ENCODE measurements around the gene PIP5K1C. TPM values are rescaled to one million over a fixed set of nuclear protein-coding genes. Genes with fewer than 3 reads are reported as not detected.

PIP5K1C gene
- total RNA-seq, 1 experiment from 2014 or later: 26.9 TPM

DNA sequence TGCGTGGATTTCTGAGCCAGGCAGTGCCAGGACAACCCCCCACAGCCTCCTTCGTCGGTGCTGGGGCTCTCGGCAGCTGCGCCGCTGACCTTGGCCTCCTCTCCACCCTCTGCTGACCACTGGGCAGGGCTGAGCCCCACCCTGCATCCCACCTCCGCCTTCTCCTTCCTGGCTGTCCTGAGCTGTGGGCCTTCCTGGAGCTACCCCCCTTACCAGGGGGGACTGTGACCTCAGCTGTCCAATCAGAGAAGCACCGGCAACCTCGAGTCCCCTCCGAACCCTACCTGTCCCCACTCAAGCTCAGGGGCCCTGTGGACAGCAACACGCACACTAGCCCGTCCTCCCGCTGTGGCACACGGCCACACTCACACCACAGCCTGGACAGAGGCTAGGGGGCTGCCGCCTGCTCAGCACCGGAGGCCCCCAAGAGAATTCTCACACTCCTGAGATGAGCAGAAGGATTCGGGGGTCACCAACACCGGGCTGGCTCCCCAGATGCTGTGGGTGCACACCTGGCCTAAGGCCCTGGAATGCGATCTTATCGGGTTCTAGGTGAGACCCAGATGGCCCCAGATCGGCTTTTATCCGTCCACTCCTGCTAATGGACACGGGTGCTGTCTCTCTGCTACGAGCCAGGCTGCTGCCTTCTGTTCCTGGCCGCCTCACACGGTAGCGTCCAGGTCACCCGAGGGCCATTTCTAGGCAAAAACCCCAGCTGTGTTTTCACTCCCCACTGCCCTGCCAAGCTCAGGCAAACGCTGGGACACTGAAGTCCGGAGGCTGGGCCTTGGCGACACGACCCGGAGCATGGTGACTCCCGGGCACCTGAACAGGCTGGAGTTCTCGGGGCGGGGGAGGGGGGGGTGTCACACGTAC lies 41.2 kb downstream of the PIP5K1C start:
- no peak overlapping the region for H2AFZ ChIP-seq (ENCODE audit: low read depth, low read length, poor library complexity, severe bottlenecking)
- H3K79me2 ChIP-seq (ENCODE audit: insufficient read depth, low read length): no peaks in the 10 kb centered on the region
- TF ChIP-seq ELF1 (IDR thresholded peaks at IDR 0.05; ENCODE audit: borderline replicate concordance, low read depth) (no peak), POLR2AphosphoS5 (IDR thresholded peaks at IDR 0.05; ENCODE audit: low read depth, low read length) (no peak), EZH2phosphoT487 (IDR thresholded peaks at IDR 0.05; ENCODE audit: borderline replicate concordance) (no peak), YY1 (IDR thresholded peaks at IDR 0.05; ENCODE audit: extremely low read depth, insufficient replicate concordance, low read depth, low read length) (no peak), POLR2A (IDR thresholded peaks at IDR 0.05; ENCODE audit: borderline replicate concordance, extremely low read depth, insufficient read depth, insufficient read length) (no peak), JUND (IDR thresholded peaks at IDR 0.05) (no peak)
- TF ChIP-seq, protein P1, sequence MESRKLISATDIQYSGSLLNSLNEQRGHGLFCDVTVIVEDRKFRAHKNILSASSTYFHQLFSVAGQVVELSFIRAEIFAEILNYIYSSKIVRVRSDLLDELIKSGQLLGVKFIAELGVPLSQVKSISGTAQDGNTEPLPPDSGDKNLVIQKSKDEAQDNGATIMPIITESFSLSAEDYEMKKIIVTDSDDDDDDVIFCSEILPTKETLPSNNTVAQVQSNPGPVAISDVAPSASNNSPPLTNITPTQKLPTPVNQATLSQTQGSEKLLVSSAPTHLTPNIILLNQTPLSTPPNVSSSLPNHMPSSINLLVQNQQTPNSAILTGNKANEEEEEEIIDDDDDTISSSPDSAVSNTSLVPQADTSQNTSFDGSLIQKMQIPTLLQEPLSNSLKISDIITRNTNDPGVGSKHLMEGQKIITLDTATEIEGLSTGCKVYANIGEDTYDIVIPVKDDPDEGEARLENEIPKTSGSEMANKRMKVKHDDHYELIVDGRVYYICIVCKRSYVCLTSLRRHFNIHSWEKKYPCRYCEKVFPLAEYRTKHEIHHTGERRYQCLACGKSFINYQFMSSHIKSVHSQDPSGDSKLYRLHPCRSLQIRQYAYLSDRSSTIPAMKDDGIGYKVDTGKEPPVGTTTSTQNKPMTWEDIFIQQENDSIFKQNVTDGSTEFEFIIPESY (IDR thresholded peaks at IDR 0.05; ENCODE audit: extremely low read depth, insufficient replicate concordance, low read length): no peak
- intact Hi-C loops (cut with micrococcal nuclease): no loop called here
- H3K9ac ChIP-seq (ENCODE audit: low read length): no peak overlapping the region
- no peaks in the 10 kb centered on the region for H3K9me3 ChIP-seq (ENCODE audit: control insufficient read depth in 1 of 2, insufficient read depth in 1 of 2, low read depth in 1 of 2, low read length in 2 of 2)
- no peak overlapping the region for H3K27ac ChIP-seq (ENCODE audit: low read depth, low read length)
- H3K9me2 ChIP-seq (ENCODE audit: insufficient read depth): no peaks in the 10 kb centered on the region
- ChIA-PET POLR2A (no interaction called here), RAD21 (ENCODE audit: low non-redundant PET in 1 of 2, low total read pairs in 2 of 2, uncharacterized antibody in 2 of 2, unreplicated experiment in 2 of 2) (interaction anchor here in 1 of 2 experiments (0.6 kb wide), 1 partner anchor 198 kb away, joined by 4 read pairs; no protein-coding TSS in a partner anchor), CTCF (no interaction called here)
- peaks cover 0 to 7% of the 10 kb centered on the region in 2 experiments; a peak in 1 of 4 replicates for H3K4me1 ChIP-seq (ENCODE audit: control insufficient read depth in 1 of 2, insufficient read depth in 2 of 2, low read length in 2 of 2)
- DNase-seq (ENCODE audit: low read depth, low spot score) (no peak), ATAC-seq (no peak)
- peaks cover 4 to 5% of the 10 kb centered on the region in 2 experiments; a peak in 3 of 4 replicates for H3K36me3 ChIP-seq (ENCODE audit: control insufficient read depth in 1 of 2, insufficient read depth in 2 of 2, low read length in 2 of 2)
- H3K27me3 ChIP-seq (ENCODE audit: insufficient read depth, low read length): no peaks in the 10 kb centered on the region
- no peak overlapping the region for H3K4me2 ChIP-seq (ENCODE audit: low read length)
- BruUV-seq (replicated peaks): no TSS peak
- H3K4me3 ChIP-seq (replicated peaks in 1 of 2; ENCODE audit: low read depth in 1 of 2, low read length in 2 of 2): no peak overlapping the region
- H4K20me1 ChIP-seq (ENCODE audit: insufficient read depth): no peaks in the 10 kb centered on the region
